HG03469 (cell line): ENCODE data around the gene AQP7.
"Not testable (repeated sequence)": the region's sequence is repeated elsewhere in the genome, so short reads cannot be mapped to it uniquely, and the experiment has no call there.

Experiments used
- ATAC-seq: cut with Tn5 transposase; IDR thresholded peaks from one replicate; pipeline ENCODE4 v1.9.1; 2021; ENCODE audit warnings: mild to moderate bottlenecking, moderate library complexity, moderate number of reproducible peaks; ENCODE audit not compliant: unreplicated experiment

Gene AQP7

DNA sequence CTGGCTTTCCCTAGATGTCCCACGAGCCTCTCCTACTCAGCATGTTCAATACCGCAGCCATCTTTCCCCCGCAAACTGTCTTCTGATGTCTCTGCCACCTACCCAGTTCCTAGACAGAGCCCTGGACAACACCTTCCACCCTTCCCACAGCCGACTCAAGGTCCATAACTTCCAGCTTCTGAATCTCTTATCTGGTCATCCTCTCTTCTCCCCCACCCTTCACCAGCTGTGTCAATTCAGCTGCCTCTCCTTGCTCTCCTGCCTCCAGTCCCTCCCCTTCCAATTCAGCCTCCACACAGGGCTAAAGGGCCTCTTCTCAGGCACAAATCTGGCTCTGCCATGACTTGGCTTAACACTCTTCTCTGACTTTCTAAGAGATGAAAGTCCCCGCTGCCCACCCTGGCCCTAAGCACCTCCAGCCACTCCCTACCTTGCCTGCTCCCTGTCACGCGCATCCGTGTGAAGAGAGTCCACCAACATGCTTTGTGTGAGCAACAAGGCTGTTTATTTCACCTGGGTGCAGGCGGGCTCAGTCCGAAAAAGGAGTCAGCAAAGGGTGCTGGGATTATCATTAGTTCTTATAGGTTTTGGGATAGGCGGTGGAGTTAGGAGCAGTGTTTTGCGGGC is 25.2 kb downstream of the AQP7 start:
- no peak for ATAC-seq

DNA sequence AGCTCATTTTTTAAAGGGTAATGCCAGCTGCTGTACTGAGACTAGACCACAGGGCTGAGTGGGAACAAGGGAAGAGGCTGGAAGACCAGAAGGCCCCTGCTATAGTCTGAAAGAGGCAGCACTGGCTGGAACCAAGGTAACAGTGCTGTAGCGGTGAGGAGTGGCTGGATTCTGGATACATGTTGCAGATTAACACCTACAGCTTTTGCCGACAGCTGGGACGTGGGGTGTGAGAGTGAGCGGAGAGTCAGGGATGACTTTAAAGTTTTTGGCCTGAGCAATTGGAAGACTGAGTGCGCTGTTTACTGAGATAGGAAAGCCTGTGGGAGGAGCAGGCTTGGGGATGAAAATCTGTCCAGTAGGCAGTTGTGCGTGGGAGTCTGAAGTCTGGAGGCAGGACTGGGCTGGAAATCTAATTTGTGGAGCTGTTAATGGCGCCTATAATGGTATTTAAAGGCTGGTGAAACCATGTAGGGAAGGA is 26.5 kb downstream of the AQP7 start:
- ATAC-seq, result no peak

DNA sequence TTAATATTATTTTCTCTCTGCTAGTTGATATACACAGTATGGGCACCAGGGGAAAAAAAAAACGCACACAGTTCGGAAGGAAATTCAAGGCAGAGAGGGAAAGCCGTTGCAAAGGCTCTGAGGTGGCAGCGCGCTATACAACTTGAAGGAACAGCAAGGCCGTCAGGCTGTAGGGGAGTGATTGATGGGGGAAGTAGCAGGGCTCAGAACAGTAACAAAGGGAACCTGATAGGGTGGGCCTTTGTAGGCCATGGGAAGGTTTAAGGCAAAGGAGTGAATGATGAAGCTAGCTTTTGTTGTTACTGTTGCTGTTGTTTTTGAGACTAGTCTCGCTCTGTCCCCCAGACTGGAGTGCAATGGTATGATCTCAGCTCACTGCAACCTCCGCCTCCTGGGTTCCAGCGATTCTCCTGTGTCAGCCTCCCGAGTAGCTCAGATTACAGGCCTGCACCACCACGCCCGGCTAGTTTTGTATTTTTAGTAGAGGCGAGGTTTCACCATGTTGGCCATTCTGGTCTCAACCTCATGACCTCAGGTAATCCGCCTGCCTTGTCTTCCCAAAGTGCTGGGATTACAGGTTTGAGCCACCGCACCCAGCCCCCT is 27.0 kb downstream of the AQP7 start:
- no peak for ATAC-seq

DNA sequence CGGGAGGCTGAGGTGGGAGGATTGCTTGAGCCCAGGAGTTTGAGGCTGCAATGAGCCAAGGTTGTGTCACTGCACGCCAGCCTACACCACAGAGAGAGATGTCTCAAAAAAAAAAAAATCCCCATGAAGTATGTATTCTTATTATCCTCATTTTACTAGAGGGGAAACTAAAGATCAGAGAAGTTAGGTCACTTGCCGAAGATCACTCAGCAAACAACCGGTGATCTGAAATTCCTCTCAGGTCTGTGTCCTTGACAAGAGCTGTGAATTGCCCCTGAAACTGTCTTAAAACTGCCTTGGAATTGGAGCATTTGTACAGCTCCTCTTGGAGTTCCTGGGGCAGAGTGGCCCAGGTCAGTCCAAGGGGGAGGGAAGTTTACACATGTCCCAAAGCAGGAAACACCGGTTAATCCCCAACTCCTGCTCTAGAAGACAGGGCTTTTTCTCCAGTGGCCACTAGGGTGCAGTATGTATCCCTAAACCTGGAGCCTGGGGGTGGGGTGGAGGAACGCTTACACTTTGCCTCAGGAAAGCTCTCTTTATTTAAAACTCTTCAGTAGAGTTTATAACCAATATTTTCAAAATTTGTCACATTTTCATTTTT is 27.6 kb downstream of the AQP7 start:
- ATAC-seq, result no peak

DNA sequence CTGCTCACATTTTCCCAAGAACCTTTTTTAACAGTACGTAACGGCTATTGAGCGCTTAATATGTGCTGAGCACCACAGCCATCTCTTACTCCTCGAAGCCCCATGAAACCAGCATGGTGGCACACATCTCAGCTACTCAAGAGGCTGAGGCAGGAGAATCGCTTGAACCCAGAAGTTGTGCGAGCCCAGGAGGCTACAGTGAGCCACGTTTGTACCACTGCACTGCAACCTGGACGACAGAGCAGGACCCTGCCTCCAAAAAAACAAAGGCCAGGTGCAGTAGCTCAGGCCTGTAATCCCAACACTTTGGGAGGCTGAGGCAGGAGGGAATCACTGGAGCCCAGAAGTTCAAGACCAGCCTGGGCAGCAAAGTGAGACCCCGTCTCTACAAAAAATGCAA is 28.2 kb downstream of the AQP7 start:
- no peak for ATAC-seq

DNA sequence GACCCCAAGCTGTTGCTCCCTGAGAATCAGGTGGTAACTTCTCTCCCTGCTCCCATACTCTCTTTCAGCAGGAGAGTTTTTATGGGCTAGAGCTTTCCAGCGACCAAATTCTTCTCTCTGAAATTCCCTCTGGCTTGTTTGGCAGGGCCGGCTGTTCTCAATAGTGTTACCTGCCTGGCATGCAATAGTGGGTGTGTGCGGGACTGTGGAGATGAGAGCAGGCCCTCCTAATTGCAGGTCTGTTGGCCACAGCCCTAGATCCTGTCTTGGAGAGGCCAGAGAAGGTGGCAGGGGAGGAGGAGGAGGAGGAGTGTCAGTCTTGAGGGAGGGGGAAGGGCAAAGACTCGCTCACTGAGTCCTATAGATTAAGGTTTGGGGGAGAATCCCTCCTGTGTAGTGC is 29.5 kb downstream of the AQP7 start:
- no peak for ATAC-seq

DNA sequence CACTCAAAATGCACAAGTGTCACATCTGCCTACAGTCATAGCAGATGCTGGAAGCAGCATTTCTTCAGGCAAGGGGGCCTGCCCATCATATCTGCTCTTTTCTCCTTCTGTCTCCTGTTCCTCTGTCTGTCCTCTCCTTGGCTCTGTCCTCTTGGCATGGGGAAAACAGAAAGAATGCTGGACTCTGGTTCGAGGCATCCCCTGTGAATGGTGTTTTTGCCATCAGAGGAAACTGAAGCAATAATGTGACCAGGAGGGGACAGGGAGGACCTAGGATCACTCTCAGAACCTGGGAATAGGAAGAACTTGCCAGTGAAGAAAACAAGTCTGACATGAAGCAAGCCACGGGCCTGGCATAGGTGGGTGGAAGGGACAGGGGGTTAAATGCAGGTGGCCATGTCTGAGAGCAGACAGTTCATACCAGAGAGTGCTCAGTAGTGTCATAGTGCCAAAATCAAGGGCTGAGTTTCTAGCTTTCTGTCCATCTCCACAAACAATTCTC is 35.3 kb downstream of the AQP7 start:
- ATAC-seq, result no peak

DNA sequence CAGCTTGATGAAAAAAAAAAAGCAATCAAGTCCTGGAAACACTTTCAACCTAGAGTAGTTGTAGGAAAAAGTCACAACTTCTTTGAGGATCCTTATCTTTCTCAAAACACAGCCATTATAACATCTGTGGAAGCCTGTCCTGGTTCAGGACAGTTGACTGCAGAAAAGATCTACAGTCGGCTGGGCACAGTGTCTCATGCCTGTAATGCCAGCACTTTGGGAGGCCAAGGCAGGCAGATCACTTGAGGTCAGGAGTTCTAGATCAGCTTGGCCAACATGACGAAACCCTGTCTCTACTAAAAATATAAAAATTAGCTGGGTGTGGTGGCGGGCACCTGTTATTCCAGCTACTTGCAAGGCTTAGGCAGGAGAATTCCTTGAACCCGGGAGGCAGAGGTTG is 37.6 kb downstream of the AQP7 start:
- ATAC-seq, result not testable (repeated sequence)

DNA sequence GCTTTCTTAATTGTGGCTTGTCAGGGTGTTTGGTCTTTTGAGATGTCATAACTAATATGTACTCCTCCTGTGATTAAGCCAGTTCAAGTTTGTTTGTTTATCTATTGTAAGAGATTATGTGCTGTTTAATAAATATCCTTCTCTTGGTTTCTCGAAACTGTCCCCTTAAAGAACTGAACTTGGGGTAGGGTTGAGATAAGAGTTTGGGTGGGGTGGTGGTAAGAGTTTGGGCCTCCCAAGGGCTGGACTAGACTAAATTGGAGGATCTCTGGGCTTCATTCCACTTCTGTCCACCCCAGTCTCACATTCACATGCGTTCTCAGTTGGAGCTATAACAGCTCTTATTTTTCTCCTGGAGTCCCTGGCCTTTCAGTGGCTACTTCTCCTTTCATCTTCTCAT is 38.2 kb downstream of the AQP7 start:
- ATAC-seq, result no peak

DNA sequence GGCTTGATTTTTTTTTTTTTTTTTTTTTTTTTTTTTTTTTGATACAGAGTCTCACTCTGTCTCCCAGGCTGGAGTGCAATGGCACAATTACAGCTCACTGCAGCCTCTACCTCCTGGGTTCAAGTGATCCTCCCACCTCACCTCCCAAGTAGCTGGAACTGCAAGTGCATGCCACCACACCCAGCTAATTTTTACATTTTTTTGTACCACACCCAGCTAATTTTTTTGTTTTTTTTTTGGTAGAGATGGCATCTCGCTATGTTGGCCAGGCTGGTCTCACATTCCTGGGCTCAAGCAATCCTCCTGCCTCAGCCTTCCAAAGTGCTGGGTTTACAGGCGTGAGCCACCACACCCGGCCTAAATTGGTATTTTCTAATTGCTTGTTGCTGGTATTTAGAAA is 43.7 kb downstream of the AQP7 start:
- not testable (repeated sequence) for ATAC-seq

DNA sequence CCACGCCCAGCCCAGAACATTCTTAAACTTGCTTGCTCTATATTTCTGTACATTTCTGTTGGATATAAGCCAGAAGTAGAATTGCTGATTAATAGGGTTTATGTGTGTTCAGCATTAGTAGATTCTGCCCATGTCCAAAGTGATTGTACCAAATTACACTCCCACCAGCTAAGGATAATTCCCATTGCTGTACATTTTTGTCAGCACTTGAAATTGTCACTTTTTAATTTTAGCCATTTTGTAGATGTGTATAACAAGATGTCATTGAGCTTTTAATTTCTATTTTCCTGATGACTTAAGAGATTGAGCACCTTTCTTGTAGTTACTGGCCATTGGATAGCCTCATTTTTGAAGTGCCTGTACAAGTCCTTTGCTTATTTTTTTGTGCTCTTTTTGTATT is 46.4 kb downstream of the AQP7 start:
- ATAC-seq, result no peak

DNA sequence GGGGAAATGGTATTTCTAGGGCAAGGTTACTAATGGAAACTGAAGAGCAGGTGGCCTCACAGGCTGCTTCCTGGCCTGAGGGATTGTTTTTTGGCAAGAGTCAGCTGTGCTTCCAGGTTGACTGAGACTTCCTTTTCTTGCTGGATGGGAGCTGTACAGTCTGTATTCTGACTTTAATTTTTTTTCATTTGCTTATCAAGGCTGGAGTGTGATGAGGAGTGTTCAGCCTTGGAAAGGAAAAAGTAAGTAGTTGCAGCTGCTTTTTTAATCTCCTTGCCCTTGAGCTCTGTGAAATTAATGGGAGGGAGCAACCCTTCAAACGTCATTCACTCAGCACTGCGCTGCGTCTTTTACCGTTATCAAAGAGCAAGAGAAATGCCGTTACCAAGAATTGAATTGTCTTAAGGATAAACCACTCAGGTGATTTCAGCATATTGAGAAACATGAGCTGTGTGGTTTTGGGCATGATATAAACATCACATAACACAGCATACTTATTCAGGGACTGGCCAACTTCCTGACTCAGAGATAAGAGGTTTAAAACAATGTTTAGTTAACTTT is 47.6 kb downstream of the AQP7 start:
- no peak for ATAC-seq

DNA sequence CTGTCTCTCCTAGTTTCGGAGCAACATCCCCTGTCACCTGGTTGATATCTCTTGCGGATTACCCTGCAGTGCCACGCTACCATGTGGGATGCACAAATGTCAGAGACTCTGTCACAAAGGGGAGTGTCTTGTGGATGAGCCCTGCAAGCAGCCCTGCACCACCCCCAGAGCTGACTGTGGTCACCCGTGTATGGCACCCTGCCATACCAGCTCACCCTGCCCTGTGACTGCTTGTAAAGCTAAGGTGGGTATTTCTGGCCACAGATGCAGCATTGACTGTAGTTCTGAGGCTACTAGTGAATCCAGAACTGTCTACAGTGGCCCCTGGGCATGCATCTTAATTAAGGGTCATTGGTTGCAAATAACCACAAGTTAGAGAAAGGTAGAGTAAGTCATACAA is 50.8 kb downstream of the AQP7 start:
- ATAC-seq, result no peak

DNA sequence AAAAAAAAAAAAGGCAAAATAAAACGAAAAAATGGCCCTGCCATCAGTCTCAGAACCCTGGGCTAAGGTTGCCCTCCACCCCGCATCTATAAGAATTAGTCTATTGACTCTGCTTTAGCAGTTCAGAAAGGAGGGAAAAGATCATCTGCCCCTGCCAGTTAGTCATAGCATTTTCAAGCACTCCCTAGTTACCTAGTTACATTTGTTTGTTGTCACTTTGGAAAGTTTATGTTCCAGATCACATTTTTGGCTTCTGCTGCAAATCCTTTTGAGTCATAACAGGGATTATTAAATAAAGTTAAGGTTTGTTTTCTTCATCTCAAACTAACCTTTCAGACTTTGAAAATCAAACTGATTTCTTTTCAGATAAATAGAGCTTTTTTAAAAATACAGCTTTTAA is 52.1 kb downstream of the AQP7 start:
- ATAC-seq, result no peak

DNA sequence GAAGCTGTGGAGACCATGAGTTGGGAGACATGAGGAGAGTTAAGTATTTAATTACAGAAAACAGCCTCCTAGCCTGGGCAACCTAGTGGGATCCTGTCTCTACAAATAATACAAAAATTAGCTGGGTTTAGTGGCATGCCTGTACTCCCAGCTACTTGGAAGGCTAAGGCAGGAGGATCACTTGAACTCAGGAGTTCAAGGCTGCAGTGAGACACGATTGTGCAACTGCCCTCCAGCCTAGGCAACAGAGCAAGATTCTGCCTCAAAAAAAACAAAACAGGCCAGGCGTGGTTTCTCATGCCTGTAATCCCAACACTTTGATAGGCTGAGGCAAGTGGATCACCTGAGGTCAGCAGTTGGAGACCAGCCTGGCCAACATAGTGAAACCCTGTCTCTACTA is 52.6 kb downstream of the AQP7 start:
- ATAC-seq, result no peak

DNA sequence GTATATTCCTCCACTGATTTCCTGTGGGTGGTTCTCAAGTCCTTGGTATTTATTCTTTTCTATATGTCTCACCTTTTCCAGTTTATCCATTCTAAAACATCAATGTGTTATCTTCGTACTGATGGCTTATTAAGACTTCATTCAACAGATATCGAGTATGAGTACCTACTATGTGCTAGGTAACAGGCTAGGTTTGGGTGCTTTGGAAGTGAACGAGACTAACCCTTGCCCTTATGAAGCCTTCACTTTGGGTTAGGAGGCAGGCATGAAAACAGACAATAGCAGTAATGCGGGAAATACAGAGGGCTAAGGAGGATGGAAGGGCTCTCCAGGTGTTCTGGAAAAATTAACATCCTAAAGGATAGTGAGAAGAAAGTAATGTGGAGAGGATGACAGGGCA is 53.4 kb downstream of the AQP7 start:
- ATAC-seq, result no peak

DNA sequence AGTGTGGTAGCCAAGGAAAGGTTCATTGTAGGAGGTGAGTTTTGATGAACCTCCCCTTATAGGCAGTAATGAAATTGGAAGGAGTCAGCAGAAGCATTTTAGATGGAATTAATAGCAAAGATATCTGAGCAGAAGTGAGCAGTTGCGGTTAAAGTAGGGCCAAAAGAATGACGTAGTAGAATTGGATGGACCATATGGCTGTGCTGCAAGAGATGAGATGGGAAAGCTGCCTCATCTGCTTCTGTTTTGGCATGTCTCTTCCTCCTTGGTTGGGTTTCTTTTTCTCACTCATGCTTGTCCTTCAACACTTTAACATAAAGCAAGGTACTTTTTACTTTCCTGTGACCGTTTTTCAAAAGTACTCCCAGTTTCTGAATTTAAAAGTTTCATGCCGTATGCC is 55.8 kb downstream of the AQP7 start:
- ATAC-seq, result no peak

DNA sequence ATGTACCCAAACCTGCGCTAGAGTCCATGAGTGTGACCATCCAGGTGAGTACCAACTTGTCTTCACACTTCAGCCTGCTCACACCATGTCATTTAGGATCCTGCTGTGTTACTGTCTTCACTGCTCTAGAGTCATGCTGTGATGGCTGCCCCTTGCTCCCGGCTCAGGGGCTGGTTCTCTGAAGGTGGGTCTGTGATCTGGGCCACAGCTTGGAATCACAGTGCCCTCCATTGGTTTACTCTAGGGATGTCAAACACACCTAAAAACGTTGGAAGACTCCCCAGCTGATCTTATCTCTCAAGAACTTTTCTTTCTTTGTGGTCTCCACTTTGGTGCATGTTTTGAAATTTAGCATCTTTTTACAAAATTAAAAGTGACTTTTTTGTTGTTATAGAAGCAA is 58.2 kb downstream of the AQP7 start:
- no peak for ATAC-seq

DNA sequence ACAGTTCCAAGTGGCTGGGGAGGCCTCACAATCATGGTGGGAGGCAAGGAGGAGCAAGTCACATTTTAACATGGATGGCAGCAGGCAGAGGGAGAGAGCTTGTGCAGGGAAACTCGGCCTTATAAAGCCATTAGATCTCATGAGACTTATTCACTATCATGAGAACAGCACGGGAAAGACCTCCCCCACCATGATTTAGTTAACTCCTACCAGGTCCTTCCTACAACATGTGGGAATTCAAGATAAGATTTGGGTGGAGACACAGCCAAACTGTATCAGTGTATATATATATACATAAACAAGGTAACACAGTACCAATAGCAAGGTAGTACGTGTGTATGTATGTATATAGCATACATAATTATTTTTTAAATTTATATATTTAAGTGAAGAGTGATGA is 61.2 kb downstream of the AQP7 start:
- ATAC-seq, result no peak

DNA sequence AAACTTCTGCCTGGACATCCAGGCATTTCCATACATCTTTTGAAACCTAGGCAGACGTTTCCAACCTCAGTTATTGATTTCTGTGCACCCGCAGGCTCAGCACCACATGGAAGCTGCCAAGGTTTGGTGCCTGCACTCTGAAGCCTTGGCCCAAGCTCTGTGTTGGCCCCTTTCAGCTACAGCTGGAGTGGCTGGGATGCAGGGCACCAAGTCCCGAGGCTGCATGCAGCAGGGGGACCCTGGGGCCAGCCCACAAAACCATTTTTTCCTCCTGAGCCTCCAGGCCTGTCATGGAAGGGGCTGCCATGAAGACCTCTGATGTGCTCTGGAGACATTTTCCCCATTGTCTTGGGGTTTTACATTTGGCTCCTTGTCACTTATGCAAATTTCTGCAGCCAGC is 62.2 kb downstream of the AQP7 start:
- ATAC-seq, result no peak
